ENCODE results near the gene CTNNA2.

CTNNA2 gene

GRCh38 chr2:79714283-79714682, 201.4 kb downstream of the CTNNA2 start:
- no peak for DNase-seq

- DNase-seq = no peak
Measured at GRCh38 chr2:79715338-79715737, 202.5 kb downstream of the CTNNA2 start.

- DNase-seq = no peak
Measured at GRCh38 chr2:79716266-79716665, 203.4 kb downstream of the CTNNA2 start.

GRCh38 chr2:79717364-79718007, 204.6 kb downstream of the CTNNA2 start:
- DNase-seq = no peak

GRCh38 chr2:79721061-79721460, 208.2 kb downstream of the CTNNA2 start:
- DNase-seq = no peak

- no peak for DNase-seq
Measured at GRCh38 chr2:79721966-79722365, 209.1 kb downstream of the CTNNA2 start.

- DNase-seq = no peak
Measured at GRCh38 chr2:79723830-79724229, 211.0 kb downstream of the CTNNA2 start.

- no peak for DNase-seq
Measured at GRCh38 chr2:79729532-79729931, 216.7 kb downstream of the CTNNA2 start.

- DNase-seq = no peak
Measured at GRCh38 chr2:79734518-79734917, 221.7 kb downstream of the CTNNA2 start.

- no peak for DNase-seq
Measured at GRCh38 chr2:79740879-79741443, 228.1 kb downstream of the CTNNA2 start.

- no peak for DNase-seq
Measured at GRCh38 chr2:79750321-79750720, 237.5 kb downstream of the CTNNA2 start.

GRCh38 chr2:79757526-79757925, 244.7 kb downstream of the CTNNA2 start:
- DNase-seq = no peak

GRCh38 chr2:79758042-79758441, 245.2 kb downstream of the CTNNA2 start:
- no peak for DNase-seq

- DNase-seq = no peak
Measured at GRCh38 chr2:79758749-79759282, 246.0 kb downstream of the CTNNA2 start.

GRCh38 chr2:79770926-79771325, 258.1 kb downstream of the CTNNA2 start:
- no peak for DNase-seq

- no peak for DNase-seq
Measured at GRCh38 chr2:79771493-79771892, 258.6 kb downstream of the CTNNA2 start.

GRCh38 chr2:79774016-79774415, 261.2 kb downstream of the CTNNA2 start:
- no peak for DNase-seq

- no peak for DNase-seq
Measured at GRCh38 chr2:79776461-79776860, 263.6 kb downstream of the CTNNA2 start.

- no peak for DNase-seq
Measured at GRCh38 chr2:79780781-79781180, 267.9 kb downstream of the CTNNA2 start.

- no peak for DNase-seq
Measured at GRCh38 chr2:79782576-79783452, 270.0 kb downstream of the CTNNA2 start.

GRCh38 chr2:79788952-79789651, 276.3 kb downstream of the CTNNA2 start:
- DNase-seq = no peak

- DNase-seq = no peak
Measured at GRCh38 chr2:79789811-79790210, 277.0 kb downstream of the CTNNA2 start.

GRCh38 chr2:79792090-79792489, 279.2 kb downstream of the CTNNA2 start:
- DNase-seq = no peak

All from suppressor macrophage treated with lipopolysaccharide for 1 hour (primary cell).